Calu3 (cell line): ENCODE measurements around the gene KAT5. TPM values are rescaled to one million over a fixed set of nuclear protein-coding genes. Genes with fewer than 3 reads are reported as not detected.
A peak's percentile ranks its signal among the peaks of the same experiment; 100 is the strongest.
"Not testable (repeated sequence)": the region's sequence is repeated elsewhere in the genome, so short reads cannot be mapped to it uniquely, and the experiment has no call there.

ENCODE experiments used
- BruUV-seq: library from RNA; stranded (reverse); fragments of 400-500 nt; replicated peaks from 2 replicates; lab custom pipeline; 2021; lab: Mats Ljungman, UMichigan
- CTCF ChIA-PET: fragments of 300-600 bp; sonication (Branson Sonifier 250); formaldehyde crosslinking; loops from one replicate; lab custom pipeline; 2022; ENCODE audit warnings: antibody characterized with exemption; lab: Charles Lee
- DNase-seq: peaks from one replicate; pipeline ENCODE4 v3.0.0; 2022
- H3K27ac Mint-ChIP-seq: one replicate; pipeline ENCODE4 v1.8.0; 2022; ENCODE audit warnings: mixed read lengths; ENCODE audit not compliant: unreplicated experiment
- H3K27me3 Mint-ChIP-seq: one replicate; pipeline ENCODE4 v1.8.0; 2022; ENCODE audit warnings: mixed read lengths; ENCODE audit not compliant: unreplicated experiment
- H3K36me3 Mint-ChIP-seq: one replicate; pipeline ENCODE4 v1.8.0; 2022; ENCODE audit warnings: mild to moderate bottlenecking, moderate library complexity, mixed read lengths; ENCODE audit not compliant: insufficient read depth, unreplicated experiment
- H3K4me1 Mint-ChIP-seq: one replicate; pipeline ENCODE4 v1.8.0; 2022; ENCODE audit warnings: mild to moderate bottlenecking, low read depth, mixed read lengths; ENCODE audit not compliant: unreplicated experiment
- H3K4me3 Mint-ChIP-seq: one replicate; pipeline ENCODE4 v1.8.0; 2022; ENCODE audit warnings: mild to moderate bottlenecking, low read depth, moderate library complexity, mixed read lengths; ENCODE audit not compliant: unreplicated experiment
- H3K9me3 Mint-ChIP-seq: one replicate; pipeline ENCODE4 v1.8.0; 2022; ENCODE audit warnings: low read depth, mixed read lengths; ENCODE audit not compliant: unreplicated experiment
- CTCF ChIP-seq: fragments of 200-600 bp; IDR thresholded peaks from one replicate; pipeline ENCODE4 v1.8.0; 2022; ENCODE audit warnings: antibody characterized with exemption; ENCODE audit not compliant: unreplicated experiment
- intact Hi-C: fragments of 100-400 bp; cut with micrococcal nuclease; formaldehyde crosslinking; loops from one replicate; pipeline ENCODE4 v1.10.0; 2022; ENCODE audit not compliant: unreplicated experiment
- total RNA-seq: library from RNA; stranded (reverse); gene quantifications from 2 replicates; pipeline ENCODE4 v1.2.3, GENCODE V29; 2022

Gene KAT5
- total RNA-seq, 1 experiment from 2014 or later: 50.9 TPM

GRCh38 chr11:65706303-65706763, 5.7 kb upstream of the KAT5 start:
- H3K4me3 Mint-ChIP-seq, H3K27ac Mint-ChIP-seq, BruUV-seq, H3K27me3 Mint-ChIP-seq, H3K4me1 Mint-ChIP-seq, H3K36me3 Mint-ChIP-seq, H3K9me3 Mint-ChIP-seq: not testable (repeated sequence)
- TF ChIP-seq CTCF: peak; percentile 63
- peak; percentile 84 for DNase-seq
- intact Hi-C loops: loop anchor here (5.0 kb wide), 1 partner anchor 66 kb away; no protein-coding TSS in a partner anchor
- CTCF ChIA-PET: interaction anchor here (0.8 to 1.6 kb wide), 6 partner anchors 69 to 273 kb away, joined by 3 to 5 read pairs (median 4); partner anchors contain the start of genes FIBP and SIPA1

- not testable (repeated sequence) for H3K27me3 Mint-ChIP-seq, DNase-seq, H3K4me1 Mint-ChIP-seq, BruUV-seq, H3K9me3 Mint-ChIP-seq, H3K36me3 Mint-ChIP-seq, H3K27ac Mint-ChIP-seq, H3K4me3 Mint-ChIP-seq
- CTCF ChIA-PET: interaction anchor here (1.1 kb wide), 1 partner anchor 182 kb away, joined by 3 read pairs; the partner anchor contains the start of gene FIBP
- intact Hi-C loops: loop anchor here (5.0 kb wide), 1 partner anchor 65 kb away; no protein-coding TSS in a partner anchor
Observed at GRCh38 chr11:65707002-65707401, 5.0 kb upstream of the KAT5 start.

- BruUV-seq: no TSS peak
- intact Hi-C loops: loop anchor here (5.0 kb wide), 1 partner anchor 64 kb away; no protein-coding TSS in a partner anchor
- Mint-ChIP-seq H3K27ac (no peak overlapping the region), H3K4me3 (no peak overlapping the region), H3K27me3 (no peaks in the 10 kb centered on the region), H3K36me3 (peaks cover 22% of the 10 kb centered on the region), H3K4me1 (peaks cover 2% of the 10 kb centered on the region), H3K9me3 (no peaks in the 10 kb centered on the region)
- DNase-seq: no peak
- CTCF ChIA-PET: no interaction called here
- TF ChIP-seq CTCF: no peak
Observed at GRCh38 chr11:65708451-65708850, 3.6 kb upstream of the KAT5 start.

GRCh38 chr11:65709661-65710060, 2.4 kb upstream of the KAT5 start:
- no peak for DNase-seq
- H3K4me1 Mint-ChIP-seq: peaks cover 6% of the 10 kb centered on the region
- CTCF ChIA-PET: no interaction called here
- no peaks in the 10 kb centered on the region for H3K9me3 Mint-ChIP-seq
- intact Hi-C loops: loop anchor here (2.0 to 5.0 kb wide), 2 partner anchors 63 to 109 kb away; no protein-coding TSS in a partner anchor
- no peak overlapping the region for H3K27ac Mint-ChIP-seq
- no peak for TF ChIP-seq CTCF
- no peak overlapping the region for H3K4me3 Mint-ChIP-seq
- BruUV-seq: no TSS peak
- peaks cover 35% of the 10 kb centered on the region for H3K36me3 Mint-ChIP-seq
- H3K27me3 Mint-ChIP-seq: no peaks in the 10 kb centered on the region

- CTCF ChIA-PET: interaction anchor here (1.9 to 2.5 kb wide), 2 partner anchors 175 to 178 kb away, joined by 7 to 10 read pairs; partner anchors contain the start of gene FIBP
- DNase-seq: no peak
- H3K27me3 Mint-ChIP-seq: no peaks in the 10 kb centered on the region
- H3K4me1 Mint-ChIP-seq: peaks cover 6% of the 10 kb centered on the region
- BruUV-seq: no TSS peak
- no peaks in the 10 kb centered on the region for H3K9me3 Mint-ChIP-seq
- intact Hi-C loops: loop anchor here (2.0 kb wide), 1 partner anchor 108 kb away; no protein-coding TSS in a partner anchor
- H3K36me3 Mint-ChIP-seq: peaks cover 42% of the 10 kb centered on the region
- TF ChIP-seq CTCF: no peak
- H3K4me3 Mint-ChIP-seq: no peak overlapping the region
- H3K27ac Mint-ChIP-seq: no peak overlapping the region
Observed at GRCh38 chr11:65710421-65710820, 1.6 kb upstream of the KAT5 start.
